Ascending aorta (tissue), 2 donors: ENCODE measurements around the gene TTLL10. TPM values are rescaled to one million over a fixed set of nuclear protein-coding genes. Genes with fewer than 3 reads are reported as not detected.
"Not testable (repeated sequence)": the region's sequence is repeated elsewhere in the genome, so short reads cannot be mapped to it uniquely, and the experiment has no call there.

Experiments
- DNase-seq, 2 donors: peaks; one replicate each; pipeline ENCODE4 v3.0.0-alpha.2; 2019; ENCODE audit warnings: low spot score in 2 of 2
- H3K27ac ChIP-seq, 2 donors: fragments of 200-600 bp; sonication (generic); one replicate each; pipeline ENCODE4 v1.5.1; 2016 to 2017; ENCODE audit warnings: mild to moderate bottlenecking in 1 of 2
- H3K27me3 ChIP-seq: fragments of 200-600 bp; sonication (generic); one replicate; pipeline ENCODE4 v1.5.1; 2017
- H3K36me3 ChIP-seq, 2 donors: fragments of 200-600 bp; sonication (generic); one replicate each; pipeline ENCODE4 v1.5.1; 2016
- H3K4me1 ChIP-seq, 2 donors: fragments of 200-600 bp; sonication (generic); one replicate each; pipeline ENCODE4 v1.5.1; 2016 to 2017; ENCODE audit warnings: mild to moderate bottlenecking in 1 of 2
- H3K4me3 ChIP-seq, 2 donors: fragments of 200-600 bp; sonication (generic); one replicate each; pipeline ENCODE4 v1.5.1; 2016 to 2017; ENCODE audit warnings: mild to moderate bottlenecking in 1 of 2
- H3K9me3 ChIP-seq, 2 donors: fragments of 200-600 bp; sonication (generic); one replicate each; pipeline ENCODE4 v1.5.1; 2016
- CTCF ChIP-seq, 3 experiments: fragments of 200-600 bp in 2 of 3; fragments of 450-650 bp in 1 of 3; sonication (generic) in 2 of 3; IDR thresholded peaks; one replicate each; pipeline ENCODE4 v1.5.1; 2016 to 2019; ENCODE audit warnings: antibody characterized with exemption in 3 of 3, mild to moderate bottlenecking in 1 of 3, moderate library complexity in 1 of 3
- intact Hi-C: fragments of 100-400 bp; cut with DNase I; formaldehyde crosslinking; loops from one replicate; pipeline ENCODE4 v1.15.1; 2023
- total RNA-seq: library from RNA; depleted of rRNA; stranded (reverse); fragments of >200 nt; gene quantifications from one replicate; pipeline ENCODE4 v1.1.0, GENCODE V29; 2016

TTLL10 gene
- total RNA-seq, 1 donor from 2014 or later, result not detected

GRCh38 chr1:1170215-1171091 lies 3.2 kb upstream of the TTLL10 start:
- no peaks in the 10 kb centered on the region for H3K9me3 ChIP-seq
- DNase-seq, result no peak
- no peaks in the 10 kb centered on the region for H3K36me3 ChIP-seq
- no peak overlapping the region for H3K27ac ChIP-seq
- no peak overlapping the region for H3K4me3 ChIP-seq
- no peak for TF ChIP-seq CTCF (IDR thresholded peaks at IDR 0.05)
- intact Hi-C loops, result no loop called here
- H3K27me3 ChIP-seq, result peaks cover 5% of the 10 kb centered on the region
- H3K4me1 ChIP-seq, result no peaks in the 10 kb centered on the region

- Histone ChIP-seq H3K27me3 (peaks cover 5% of the 10 kb centered on the region), H3K36me3 (no peaks in the 10 kb centered on the region), H3K4me1 (no peaks in the 10 kb centered on the region), H3K9me3 (no peaks in the 10 kb centered on the region), H3K4me3 (no peak overlapping the region), H3K27ac (no peak overlapping the region)
- TF ChIP-seq CTCF (IDR thresholded peaks at IDR 0.05), result no peak
- intact Hi-C loops, result no loop called here
- no peak for DNase-seq
Measured at GRCh38 chr1:1171161-1171545, 2.5 kb upstream of the TTLL10 start.

GRCh38 chr1:1171546-1172340 lies 1.9 kb upstream of the TTLL10 start:
- no peak overlapping the region for H3K27ac ChIP-seq
- no peaks in the 10 kb centered on the region for H3K9me3 ChIP-seq
- H3K4me1 ChIP-seq, result no peaks in the 10 kb centered on the region
- no peak for TF ChIP-seq CTCF (IDR thresholded peaks at IDR 0.05)
- intact Hi-C loops, result no loop called here
- peak in 1 of 2 donors; percentile 55 for DNase-seq
- H3K27me3 ChIP-seq, result peaks cover 5% of the 10 kb centered on the region
- no peaks in the 10 kb centered on the region for H3K36me3 ChIP-seq
- H3K4me3 ChIP-seq, result no peak overlapping the region

GRCh38 chr1:1173061-1173792 lies 453 bp upstream of the TTLL10 start:
- no peaks in the 10 kb centered on the region for H3K9me3 ChIP-seq
- no peak for TF ChIP-seq CTCF (IDR thresholded peaks at IDR 0.05)
- no peaks in the 10 kb centered on the region for H3K36me3 ChIP-seq
- no peak overlapping the region for H3K27ac ChIP-seq
- intact Hi-C loops, result no loop called here
- H3K4me3 ChIP-seq, result no peak overlapping the region
- H3K27me3 ChIP-seq, result peaks cover 5% of the 10 kb centered on the region
- DNase-seq, result no peak
- H3K4me1 ChIP-seq, result no peaks in the 10 kb centered on the region

GRCh38 chr1:1175221-1176062 lies 1.8 kb downstream of the TTLL10 start:
- Histone ChIP-seq H3K27me3 (peaks cover 5% of the 10 kb centered on the region), H3K27ac (no peak overlapping the region), H3K9me3 (no peaks in the 10 kb centered on the region), H3K36me3 (no peaks in the 10 kb centered on the region), H3K4me1 (no peaks in the 10 kb centered on the region), H3K4me3 (no peak overlapping the region)
- DNase-seq, result no peak
- intact Hi-C loops, result no loop called here
- TF ChIP-seq CTCF (IDR thresholded peaks at IDR 0.05), result no peak

GRCh38 chr1:1176063-1176761 lies 2.5 kb downstream of the TTLL10 start:
- intact Hi-C loops, DNase-seq, H3K27me3 ChIP-seq, H3K36me3 ChIP-seq, H3K4me3 ChIP-seq, H3K9me3 ChIP-seq, H3K27ac ChIP-seq, H3K4me1 ChIP-seq: not testable (repeated sequence)
